Activated T-helper 2 cell treated with anti-CD3 and anti-CD28 coated beads, Interferon-gamma antibody, Interleukin-2, Interleukin-4, amounts not matched to agents 10 μg/mL and 5 μg/mL and 100 μg/mL, durations not matched to agents 14 hours and 24 hours and 36 hours (primary cell): ENCODE results near the gene SPNS2. TPM values are rescaled to one million over a fixed set of nuclear protein-coding genes. Genes with fewer than 3 reads are reported as not detected.

Experiments
- DNase-seq: peaks from one replicate; pipeline ENCODE4 v3.0.0; 2021; ENCODE audit warnings: low spot score
- H3K27ac Mint-ChIP-seq: one replicate; pipeline ENCODE4 v1.8.0; 2021; ENCODE audit warnings: mixed read lengths
- H3K27me3 Mint-ChIP-seq: one replicate; pipeline ENCODE4 v1.8.0; 2021; ENCODE audit warnings: low read depth, mixed read lengths
- H3K36me3 Mint-ChIP-seq: one replicate; pipeline ENCODE4 v1.8.0; 2021; ENCODE audit warnings: low read depth, mixed read lengths
- H3K4me1 Mint-ChIP-seq: one replicate; pipeline ENCODE4 v1.8.0; 2021; ENCODE audit warnings: low read depth, mixed read lengths
- H3K4me3 Mint-ChIP-seq: one replicate; pipeline ENCODE4 v1.8.0; 2021; ENCODE audit warnings: low read depth, mild to moderate bottlenecking, moderate library complexity, mixed read lengths
- H3K9me3 Mint-ChIP-seq: one replicate; pipeline ENCODE4 v1.8.0; 2021; ENCODE audit warnings: mixed read lengths
- intact Hi-C: fragments of 100-400 bp; cut with micrococcal nuclease; formaldehyde crosslinking; loops from one replicate; pipeline ENCODE4 v1.15.1; 2023
- total RNA-seq: library from RNA; stranded (reverse); gene quantifications from 2 replicates; pipeline ENCODE4 v1.2.3, GENCODE V29; 2022

Gene SPNS2
- 0.09 and 0.16 TPM in 2 replicates for total RNA-seq

GRCh38 chr17:4498461-4499397 lies at the start of gene SPNS2:
Gene SPNS2 (plus strand): TSS chr17:4498881. CDS start chr17:4499048, 167 bp downstream.
- intact Hi-C loops: loop anchor here (10.0 kb wide), 1 partner anchor 74 kb away; no protein-coding TSS in a partner anchor
- H3K36me3 Mint-ChIP-seq: no peaks in the 10 kb centered on the region
- no peak within 1 kb of the TSS for H3K27ac Mint-ChIP-seq
- H3K9me3 Mint-ChIP-seq: no peaks in the 10 kb centered on the region
- peak; percentile 58 for DNase-seq
- H3K4me3 Mint-ChIP-seq: peak within 1 kb of the TSS; percentile 64
- H3K4me1 Mint-ChIP-seq: peaks cover 10% of the 10 kb centered on the region
- H3K27me3 Mint-ChIP-seq: peaks cover 35% of the 10 kb centered on the region

DNA sequence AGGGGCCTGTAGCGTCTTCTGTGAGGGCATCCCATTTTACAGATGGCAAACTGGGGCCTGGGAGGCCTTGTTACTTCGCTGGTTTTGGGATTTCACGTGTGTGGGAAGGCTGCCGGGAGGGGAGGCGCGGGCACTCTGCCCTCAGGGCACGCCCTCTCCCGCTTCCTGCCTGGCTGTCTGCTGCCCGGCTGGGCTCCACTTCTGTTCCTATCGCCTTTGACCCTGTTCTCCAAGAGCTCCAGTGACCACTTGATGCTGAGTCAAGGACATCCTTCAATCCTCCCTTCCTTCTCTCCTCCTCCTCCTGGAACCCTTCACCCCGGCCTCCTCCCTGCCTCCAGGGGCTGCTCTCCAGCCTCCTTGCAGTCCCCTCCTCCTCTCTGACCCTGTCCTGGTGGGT lies 48.9 kb upstream of the SPNS2 start:
- Mint-ChIP-seq H3K9me3 (no peaks in the 10 kb centered on the region), H3K4me3 (no peak overlapping the region), H3K27me3 (no peaks in the 10 kb centered on the region), H3K27ac (no peak overlapping the region), H3K36me3 (peaks cover 4% of the 10 kb centered on the region), H3K4me1 (no peaks in the 10 kb centered on the region)
- no peak for DNase-seq
- intact Hi-C loops: no loop called here

DNA sequence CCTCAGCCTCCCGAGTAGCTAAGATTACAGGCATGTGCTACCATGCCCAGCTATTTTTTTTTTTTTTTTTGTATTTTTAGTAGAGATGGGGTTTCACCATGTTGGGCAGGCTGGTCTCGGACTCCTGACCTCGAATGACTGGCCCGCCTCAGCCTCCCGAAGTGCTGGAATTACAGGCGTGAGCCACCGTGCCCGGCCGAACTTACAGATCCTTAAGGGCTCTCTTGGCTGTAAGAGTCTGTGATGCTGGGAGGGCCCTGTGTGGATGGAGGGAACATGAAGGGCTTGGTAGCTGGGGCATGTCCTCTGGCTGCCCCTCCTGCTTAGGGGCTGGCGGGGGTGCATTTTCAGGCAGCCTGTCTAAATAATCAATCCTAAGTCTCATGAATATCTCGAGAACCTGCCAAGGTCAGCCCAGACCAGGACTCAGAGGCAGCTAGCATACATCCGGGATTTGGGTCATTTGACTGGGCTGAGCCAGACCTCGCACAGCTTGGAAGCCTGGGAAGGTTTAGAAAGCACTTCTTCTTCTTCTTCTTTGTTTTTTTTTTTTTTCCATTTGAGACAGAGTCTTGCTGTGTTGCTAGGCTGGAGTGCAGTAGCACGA lies 47.9 kb upstream of the SPNS2 start:
- intact Hi-C loops: no loop called here
- no peak for DNase-seq
- Mint-ChIP-seq H3K36me3 (peaks cover 4% of the 10 kb centered on the region), H3K4me1 (no peaks in the 10 kb centered on the region), H3K27me3 (no peaks in the 10 kb centered on the region), H3K27ac (no peak overlapping the region), H3K9me3 (no peaks in the 10 kb centered on the region), H3K4me3 (no peak overlapping the region)

- H3K27me3 Mint-ChIP-seq: no peaks in the 10 kb centered on the region
- no peak overlapping the region for H3K27ac Mint-ChIP-seq
- H3K9me3 Mint-ChIP-seq: no peaks in the 10 kb centered on the region
- H3K36me3 Mint-ChIP-seq: peaks cover 4% of the 10 kb centered on the region
- H3K4me3 Mint-ChIP-seq: no peak overlapping the region
- H3K4me1 Mint-ChIP-seq: no peaks in the 10 kb centered on the region
- intact Hi-C loops: no loop called here
- DNase-seq: no peak
Measured at GRCh38 chr17:4453812-4454591, 44.7 kb upstream of the SPNS2 start.

DNA sequence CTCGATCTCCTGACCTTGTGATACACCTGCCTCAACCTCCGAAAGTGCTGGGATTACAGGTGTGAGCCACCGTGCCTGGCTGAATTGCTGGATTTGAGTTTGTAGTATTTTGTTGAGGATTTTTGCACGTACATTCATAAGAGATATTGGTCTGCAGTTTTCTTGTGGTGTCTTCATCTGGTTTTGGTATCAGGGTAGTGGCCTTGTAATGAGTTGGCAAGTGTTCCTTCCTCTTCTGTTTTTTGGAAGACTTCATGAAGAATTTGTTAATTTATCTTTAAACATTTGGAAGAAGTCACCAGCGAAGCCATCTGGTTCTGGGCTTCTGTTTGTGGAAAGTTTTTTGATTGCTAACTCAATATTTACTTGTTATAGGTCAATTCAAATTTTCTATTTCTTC lies 38.0 kb upstream of the SPNS2 start:
- H3K4me1 Mint-ChIP-seq: no peaks in the 10 kb centered on the region
- DNase-seq: no peak
- H3K9me3 Mint-ChIP-seq: peaks cover 15% of the 10 kb centered on the region
- H3K36me3 Mint-ChIP-seq: peaks cover 13% of the 10 kb centered on the region
- no peak overlapping the region for H3K27ac Mint-ChIP-seq
- intact Hi-C loops: no loop called here
- H3K27me3 Mint-ChIP-seq: peaks cover 5% of the 10 kb centered on the region
- no peak overlapping the region for H3K4me3 Mint-ChIP-seq

GRCh38 chr17:4463818-4464476 lies 34.7 kb upstream of the SPNS2 start:
- intact Hi-C loops: no loop called here
- Mint-ChIP-seq H3K4me3 (no peak overlapping the region), H3K27me3 (peaks cover 5% of the 10 kb centered on the region), H3K27ac (no peak overlapping the region), H3K9me3 (peaks cover 15% of the 10 kb centered on the region), H3K36me3 (peaks cover 13% of the 10 kb centered on the region), H3K4me1 (no peaks in the 10 kb centered on the region)
- DNase-seq: no peak

GRCh38 chr17:4465786-4466185 lies 32.9 kb upstream of the SPNS2 start:
- Mint-ChIP-seq H3K27ac (no peak overlapping the region), H3K27me3 (peaks cover under 1% of the 10 kb centered on the region), H3K36me3 (peaks cover 6% of the 10 kb centered on the region), H3K4me1 (no peaks in the 10 kb centered on the region), H3K9me3 (peaks cover 7% of the 10 kb centered on the region), H3K4me3 (no peak overlapping the region)
- intact Hi-C loops: no loop called here
- no peak for DNase-seq

DNA sequence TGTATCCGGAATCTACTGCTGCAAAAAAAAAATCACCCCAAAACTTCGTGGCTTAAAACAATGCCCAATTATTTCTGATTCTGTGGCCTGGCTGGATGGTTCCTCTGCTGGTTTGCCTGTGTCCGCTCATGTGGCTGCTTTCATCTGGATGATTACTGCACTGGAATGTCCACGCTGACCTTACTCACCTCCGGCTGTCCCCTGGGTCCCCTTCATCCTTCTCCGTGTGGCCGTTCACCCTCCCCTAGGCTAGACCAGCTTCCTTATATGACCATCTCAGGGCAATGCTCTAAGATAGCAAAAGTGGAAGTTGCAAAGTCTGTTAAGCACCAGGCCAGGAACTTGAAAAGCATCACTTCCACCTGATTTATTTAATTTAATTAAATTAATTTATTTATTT lies 31.4 kb upstream of the SPNS2 start:
- no peak for DNase-seq
- H3K27ac Mint-ChIP-seq: no peak overlapping the region
- H3K4me1 Mint-ChIP-seq: no peaks in the 10 kb centered on the region
- intact Hi-C loops: no loop called here
- no peaks in the 10 kb centered on the region for H3K36me3 Mint-ChIP-seq
- H3K9me3 Mint-ChIP-seq: no peaks in the 10 kb centered on the region
- H3K4me3 Mint-ChIP-seq: no peak overlapping the region
- H3K27me3 Mint-ChIP-seq: peaks cover 2% of the 10 kb centered on the region

GRCh38 chr17:4469552-4469951 lies 29.1 kb upstream of the SPNS2 start:
- Mint-ChIP-seq H3K36me3 (no peaks in the 10 kb centered on the region), H3K9me3 (no peaks in the 10 kb centered on the region), H3K27me3 (peaks cover 2% of the 10 kb centered on the region), H3K4me1 (no peaks in the 10 kb centered on the region), H3K4me3 (no peak overlapping the region), H3K27ac (no peak overlapping the region)
- intact Hi-C loops: no loop called here
- DNase-seq: no peak

DNA sequence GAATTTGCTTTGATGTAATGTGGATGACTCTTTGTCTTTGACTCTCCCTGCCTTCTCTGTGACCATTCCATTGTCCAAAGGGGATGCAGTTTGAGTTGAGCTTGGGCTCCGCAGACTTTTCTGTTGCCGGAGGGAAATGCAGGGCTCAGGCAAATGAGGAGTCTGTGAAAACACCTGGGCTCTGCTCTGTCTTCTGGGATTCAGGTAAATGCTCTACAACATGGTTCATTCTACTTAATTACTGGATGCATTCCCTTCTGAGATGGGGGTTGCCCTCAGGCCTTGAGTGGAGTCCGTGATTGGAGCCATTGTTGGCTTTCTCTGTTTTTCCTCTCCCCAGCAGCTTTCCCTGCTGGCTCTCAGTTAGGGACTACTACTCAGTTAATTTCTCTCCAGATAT lies 26.4 kb upstream of the SPNS2 start:
- no peak for DNase-seq
- Mint-ChIP-seq H3K27me3 (peaks cover 2% of the 10 kb centered on the region), H3K4me1 (peaks cover 4% of the 10 kb centered on the region), H3K27ac (no peak overlapping the region), H3K36me3 (no peaks in the 10 kb centered on the region), H3K9me3 (no peaks in the 10 kb centered on the region), H3K4me3 (no peak overlapping the region)
- intact Hi-C loops: no loop called here

- peaks cover 2% of the 10 kb centered on the region for H3K27me3 Mint-ChIP-seq
- intact Hi-C loops: no loop called here
Measured at GRCh38 chr17:4474093-4474492, 24.6 kb upstream of the SPNS2 start.

GRCh38 chr17:4475001-4475400 lies 23.7 kb upstream of the SPNS2 start:
- Mint-ChIP-seq H3K36me3 (no peaks in the 10 kb centered on the region), H3K27me3 (peaks cover 2% of the 10 kb centered on the region), H3K4me3 (no peak overlapping the region), H3K9me3 (no peaks in the 10 kb centered on the region), H3K4me1 (peaks cover 5% of the 10 kb centered on the region), H3K27ac (no peak overlapping the region)
- no peak for DNase-seq
- intact Hi-C loops: no loop called here

More at GRCh38 chr17:4474093-4474492, 24.6 kb upstream of the SPNS2 start:
- H3K9me3 Mint-ChIP-seq: no peaks in the 10 kb centered on the region
- no peaks in the 10 kb centered on the region for H3K36me3 Mint-ChIP-seq
- no peak overlapping the region for H3K4me3 Mint-ChIP-seq
- peaks cover 5% of the 10 kb centered on the region for H3K4me1 Mint-ChIP-seq
- H3K27ac Mint-ChIP-seq: no peak overlapping the region
- no peak for DNase-seq
